HFF-Myc (cell line): Measurements from ENCODE around the gene HDLBP.

Source experiments
- DNase-seq: peaks from one replicate; pipeline ENCODE4 v3.0.0-alpha.2; 2011; ENCODE audit warnings: low read depth; ENCODE audit errors: extremely low read depth
- H3K4me3 ChIP-seq: replicated peaks from 2 replicates; pipeline ENCODE4 v1.5.1; 2011; ENCODE audit warnings: low read depth, mild to moderate bottlenecking, control low read depth, low read length
- CTCF ChIP-seq: IDR thresholded peaks from 2 replicates; pipeline ENCODE4 v1.5.1; 2012; ENCODE audit warnings: mild to moderate bottlenecking, low read depth, low read length, control low read depth; ENCODE audit errors: missing control alignments

The HDLBP gene

GRCh38 chr2:241204490-241204889 is 111.0 kb downstream of the HDLBP start:
- TF ChIP-seq CTCF = no peak
- H3K4me3 ChIP-seq = no peak overlapping the region
- no peak for DNase-seq

- no peak overlapping the region for H3K4me3 ChIP-seq
- no peak for TF ChIP-seq CTCF
- DNase-seq = no peak
Measured at GRCh38 chr2:241204010-241204384, 111.5 kb downstream of the HDLBP start.

- no peak for TF ChIP-seq CTCF
- no peak for DNase-seq
- no peak overlapping the region for H3K4me3 ChIP-seq
Measured at GRCh38 chr2:241203218-241204009, 112.1 kb downstream of the HDLBP start.

- no peak for TF ChIP-seq CTCF
- no peak overlapping the region for H3K4me3 ChIP-seq
- DNase-seq = no peak
Measured at GRCh38 chr2:241202681-241203080, 112.8 kb downstream of the HDLBP start.

GRCh38 chr2:241202268-241202585 is 113.2 kb downstream of the HDLBP start:
- no peak for DNase-seq

GRCh38 chr2:241201445-241202267 is 113.8 kb downstream of the HDLBP start:
- H3K4me3 ChIP-seq = no peak overlapping the region
- no peak for TF ChIP-seq CTCF
- DNase-seq = no peak

More at GRCh38 chr2:241202268-241202585, 113.2 kb downstream of the HDLBP start:
- TF ChIP-seq CTCF = no peak
- no peak overlapping the region for H3K4me3 ChIP-seq
